SK-N-SH (cell line): Measurements from ENCODE around the gene ABHD10. TPM values are rescaled to one million over a fixed set of nuclear protein-coding genes. Genes with fewer than 3 reads are reported as not detected.

Experiments used
- CTCF ChIA-PET: fragments of 300-600, 350-600 bp; formaldehyde crosslinking; extraction: SDS; loops from one replicate; lab custom pipeline; 2021; lab: Yijun Ruan, JAX
- POLR2A ChIA-PET: fragments of 350-600 bp; sonication (Branson Sonifier 250); formaldehyde crosslinking; extraction: SDS; loops from one replicate; lab custom pipeline; 2020; ENCODE audit warnings: antibody characterized with exemption, inconsistent platforms; lab: Yijun Ruan, JAX
- DNase-seq: peaks from one replicate; pipeline ENCODE4 v3.0.0; 2012
- H2AFZ ChIP-seq: fragments of 200-600 bp; sonication (generic); 2 replicates; pipeline ENCODE4 v1.8.1; 2016; ENCODE audit warnings: antibody characterized with exemption, mild to moderate bottlenecking, low read depth
- H3F3A ChIP-seq: fragments of 200-600 bp; sonication (generic); replicated peaks from 2 replicates; pipeline ENCODE3; 2016; ENCODE audit warnings: antibody characterized with exemption, mild to moderate bottlenecking; ENCODE audit not compliant: insufficient read depth
- H3K27ac ChIP-seq, 2 experiments: fragments of 200-500 bp in 1 of 2; fragments of 200-600 bp in 1 of 2; sonication (Bioruptor generic) in 1 of 2; sonication (generic), shearing (Covaris generic) in 1 of 2; 2 replicates each; pipeline versions ENCODE4 v1.5.1 to v1.6.1; 2014 to 2016; ENCODE audit warnings: low read depth in 2 of 2, inconsistent platforms in 1 of 2, low read length in 1 of 2, mild to moderate bottlenecking in 1 of 2, mixed read lengths in 1 of 2
- H3K27me3 ChIP-seq: fragments of 200-600 bp; sonication (generic), shearing (Covaris generic); 2 replicates; pipeline ENCODE4 v1.6.1; 2016; ENCODE audit warnings: mixed run types; ENCODE audit not compliant: insufficient read depth
- H3K36me3 ChIP-seq, 2 experiments: fragments of 200-500 bp in 1 of 2; fragments of 200-600 bp in 1 of 2; sonication (Bioruptor generic) in 1 of 2; sonication (generic) in 1 of 2; replicated peaks in 1 of 2; 2 replicates each; pipeline versions ENCODE3 to v1.5.1; 2014 to 2016; ENCODE audit warnings: low read length in 1 of 2, mild to moderate bottlenecking in 1 of 2; ENCODE audit not compliant: insufficient read depth in 2 of 2, control insufficient read depth in 1 of 2
- H3K4me1 ChIP-seq, 2 experiments: fragments of 200-500 bp in 1 of 2; fragments of 200-600 bp in 1 of 2; sonication (Bioruptor generic) in 1 of 2; sonication (generic), shearing (Covaris generic) in 1 of 2; 2 replicates each; pipeline versions ENCODE4 v1.5.1 to v1.6.1; 2014 to 2016; ENCODE audit warnings: low read depth in 1 of 2, low read length in 1 of 2, mixed run types in 1 of 2; ENCODE audit not compliant: insufficient read depth in 2 of 2, control insufficient read depth in 1 of 2
- H3K4me2 ChIP-seq: fragments of 200-600 bp; sonication (generic), shearing (Covaris generic); 2 replicates; pipeline ENCODE4 v1.6.1; 2017; ENCODE audit warnings: mixed run types
- H3K4me3 ChIP-seq, 2 experiments: fragments of 200-500 bp in 1 of 2; fragments of 200-600 bp in 1 of 2; sonication (Bioruptor generic) in 1 of 2; sonication (generic), shearing (Covaris generic) in 1 of 2; 2 replicates each; pipeline versions ENCODE4 v1.5.1 to v1.8.1; 2014 to 2016; ENCODE audit warnings: low read depth in 2 of 2, inconsistent platforms in 1 of 2, low read length in 1 of 2, mild to moderate bottlenecking in 1 of 2, mixed read lengths in 1 of 2, moderate library complexity in 1 of 2
- H3K79me2 ChIP-seq: fragments of 200-600 bp; sonication (generic); 2 replicates; pipeline ENCODE4 v1.8.1; 2017; ENCODE audit warnings: mild to moderate bottlenecking; ENCODE audit not compliant: insufficient read depth
- H3K9ac ChIP-seq: fragments of 200-600 bp; sonication (generic); 2 replicates; pipeline ENCODE4 v1.6.1; 2017; ENCODE audit warnings: mixed run types
- H3K9me2 ChIP-seq: fragments of 200-600 bp; sonication (generic); 2 replicates; pipeline ENCODE4 v1.6.1; 2017; ENCODE audit warnings: mixed run types
- H3K9me3 ChIP-seq: fragments of 200-600 bp; sonication (generic); 2 replicates; pipeline ENCODE4 v1.6.1; 2017; ENCODE audit warnings: mixed run types, mild to moderate bottlenecking, moderate library complexity
- H4K20me1 ChIP-seq: fragments of 200-600 bp; sonication (generic); 2 replicates; pipeline ENCODE4 v1.6.1; 2017; ENCODE audit warnings: mild to moderate bottlenecking, mixed run types; ENCODE audit not compliant: insufficient read depth
- CHD2 ChIP-seq: fragments of 150-350 bp; IDR thresholded peaks from 2 replicates; pipeline ENCODE4 v1.6.1; 2018; ENCODE audit warnings: low read length; ENCODE audit not compliant: partially characterized antibody
- EZH2phosphoT487 ChIP-seq: fragments of 200-600 bp; sonication (generic); IDR thresholded peaks from 2 replicates; pipeline ENCODE4 v1.6.1; 2017; ENCODE audit warnings: low read depth, mixed run types, mild to moderate bottlenecking, antibody characterized with exemption, moderate library complexity, borderline replicate concordance
- FOXJ3 ChIP-seq: sonication (generic); formaldehyde crosslinking; IDR thresholded peaks from 2 replicates; pipeline ENCODE4 v1.5.1; 2020; ENCODE audit warnings: mild to moderate bottlenecking, missing genetic modification reagents
- JUND ChIP-seq: IDR thresholded peaks from 2 replicates; pipeline ENCODE4 v1.4.0; 2012
- MAX ChIP-seq: IDR thresholded peaks from 2 replicates; pipeline ENCODE4 v1.4.0; 2012; ENCODE audit warnings: low read depth
- POLR2AphosphoS5 ChIP-seq: IDR thresholded peaks from 2 replicates; pipeline ENCODE4 v1.6.1; 2012; ENCODE audit warnings: low read depth, low read length
- SIN3A ChIP-seq: IDR thresholded peaks from 2 replicates; pipeline ENCODE4 v1.6.1; 2012; ENCODE audit warnings: low read depth, mild to moderate bottlenecking, low read length, moderate library complexity, borderline replicate concordance
- TAF1 ChIP-seq: IDR thresholded peaks from 2 replicates; pipeline ENCODE4 v1.6.1; 2012; ENCODE audit warnings: low read depth, mild to moderate bottlenecking, low read length, moderate library complexity, borderline replicate concordance
- WGBS: methylation state at CpG from one replicate; pipeline ENCODE4 v1.1.6; 2017; ENCODE audit warnings: low lambda C conversion rate; 5-methylcytosine and 5-hydroxymethylcytosine counted together
- polyA plus RNA-seq, 3 experiments: library from polyadenylated mRNA; depleted of rRNA; stranded (reverse); fragments of >200 nt; gene quantifications; 2 replicates each; pipeline ENCODE4 v1.2.3, GENCODE V29; 2012
- TF ChIP-seq, protein P1 (sequence below): IDR thresholded peaks from 2 replicates; pipeline ENCODE4; 2012

The ABHD10 gene
- polyA plus RNA-seq, 1 of the 3 experiments (the other 2 are of a cell fraction) = 14.8 TPM

GRCh38 chr3:111998636-111999483, 20.0 kb downstream of the ABHD10 start, which contains the start of gene TAGLN3:
Gene TAGLN3 (plus strand): TSS chr3:111998922. CDS start chr3:111999423, 501 bp downstream.
- no peaks in the 10 kb centered on the region for H3K27me3 ChIP-seq
- TF ChIP-seq CHD2 (peak; percentile 53), POLR2AphosphoS5 (peak; percentile 57; the same call in 1 of the 2 replicates), MAX (peak; percentile 5; the same call in 1 of the 2 replicates), EZH2phosphoT487 (no peak), FOXJ3 (CRISPR knock-in tag) (0 out of 2 replicates have a peak, but pooled peaks have one; percentile 24), SIN3A (no peak; the same call in 1 of the 2 replicates), TAF1 (peak; percentile 69; the same call in 1 of the 2 replicates)
- TF ChIP-seq, protein P1, sequence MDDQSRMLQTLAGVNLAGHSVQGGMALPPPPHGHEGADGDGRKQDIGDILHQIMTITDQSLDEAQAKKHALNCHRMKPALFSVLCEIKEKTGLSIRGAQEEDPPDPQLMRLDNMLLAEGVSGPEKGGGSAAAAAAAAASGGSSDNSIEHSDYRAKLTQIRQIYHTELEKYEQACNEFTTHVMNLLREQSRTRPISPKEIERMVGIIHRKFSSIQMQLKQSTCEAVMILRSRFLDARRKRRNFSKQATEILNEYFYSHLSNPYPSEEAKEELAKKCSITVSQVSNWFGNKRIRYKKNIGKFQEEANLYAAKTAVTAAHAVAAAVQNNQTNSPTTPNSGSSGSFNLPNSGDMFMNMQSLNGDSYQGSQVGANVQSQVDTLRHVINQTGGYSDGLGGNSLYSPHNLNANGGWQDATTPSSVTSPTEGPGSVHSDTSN = peak; percentile 93
- no peaks in the 10 kb centered on the region for H3K79me2 ChIP-seq
- no peaks in the 10 kb centered on the region for H3K9me3 ChIP-seq
- CTCF ChIA-PET = interaction anchor here (1.0 to 14.5 kb wide), 8 partner anchors 9 to 283 kb away, joined by 3 to 165 read pairs (median 11); partner anchors contain the start of gene ABHD10
- no peaks in the 10 kb centered on the region for H3K9me2 ChIP-seq
- no peaks in the 10 kb centered on the region for H3F3A ChIP-seq
- H3K36me3 ChIP-seq = peaks cover 0 to 3% of the 10 kb centered on the region in 2 experiments
- peak; percentile 70 for DNase-seq
- peak within 1 kb of the TSS; percentile 84 for H3K4me2 ChIP-seq
- H3K4me1 ChIP-seq = peaks cover 12 to 33% of the 10 kb centered on the region in 2 experiments; a peak in 3 of 4 replicates
- peak within 1 kb of the TSS; percentile 61 to 77 for H3K4me3 ChIP-seq
- peak within 1 kb of the TSS; percentile 61 for H3K9ac ChIP-seq
- 19% methylated on average over 29 of the region's 30 CpGs for WGBS
- H3K27ac ChIP-seq = peak within 1 kb of the TSS; percentile 29 to 96
- H4K20me1 ChIP-seq = no peaks in the 10 kb centered on the region
- POLR2A ChIA-PET = interaction anchor here (0.6 to 3.0 kb wide), 6 partner anchors 9 to 396 kb away, joined by 3 to 20 read pairs (median 5); partner anchors contain the start of genes ABHD10 and TMPRSS7
- H2AFZ ChIP-seq = peak within 1 kb of the TSS; percentile 94

- H3K4me1 ChIP-seq = peaks cover 12 to 33% of the 10 kb centered on the region in 2 experiments; a peak in 3 of 4 replicates
- H3K79me2 ChIP-seq = no peaks in the 10 kb centered on the region
- peak overlapping the region; percentile 61 to 77 for H3K4me3 ChIP-seq
- no peaks in the 10 kb centered on the region for H3F3A ChIP-seq
- no peaks in the 10 kb centered on the region for H3K9me3 ChIP-seq
- WGBS = 16% methylated on average over 9 of the region's 19 CpGs
- peak overlapping the region; percentile 61 for H3K9ac ChIP-seq
- H3K9me2 ChIP-seq = no peaks in the 10 kb centered on the region
- TF ChIP-seq JUND = no peak
- peak; percentile 32 for DNase-seq
- H3K36me3 ChIP-seq = peaks cover 0 to 3% of the 10 kb centered on the region in 2 experiments
- ChIA-PET CTCF (interaction anchor here (1.0 to 14.5 kb wide), 8 partner anchors 9 to 283 kb away, joined by 3 to 165 read pairs (median 11); partner anchors contain the start of gene ABHD10), POLR2A (interaction anchor here (0.9 to 3.0 kb wide), 5 partner anchors 8 to 322 kb away, joined by 3 to 20 read pairs (median 7); partner anchors contain the start of genes ABHD10 and TMPRSS7)
- peak overlapping the region; percentile 29 to 96 for H3K27ac ChIP-seq
- H3K4me2 ChIP-seq = peak overlapping the region; percentile 84
- no peaks in the 10 kb centered on the region for H3K27me3 ChIP-seq
- no peaks in the 10 kb centered on the region for H4K20me1 ChIP-seq
- H2AFZ ChIP-seq = peak overlapping the region; percentile 94
Measured at GRCh38 chr3:111999484-112000324, 20.9 kb downstream of the ABHD10 start.
